ENCODE data around the gene JCHAIN.
A peak's percentile ranks its signal among the peaks of the same experiment; 100 is the strongest.
"Not testable (repeated sequence)": the region's sequence is repeated elsewhere in the genome, so short reads cannot be mapped to it uniquely, and the experiment has no call there.

The JCHAIN gene

GRCh38 chr4:70687821-70688794 is 21.8 kb upstream of the JCHAIN start, which contains the start of gene UTP3:
UTP3 (plus strand) TSS chr4:70688532; CDS start chr4:70688678, 146 bp downstream.
- peak; percentile 98 for DNase-seq

DNA sequence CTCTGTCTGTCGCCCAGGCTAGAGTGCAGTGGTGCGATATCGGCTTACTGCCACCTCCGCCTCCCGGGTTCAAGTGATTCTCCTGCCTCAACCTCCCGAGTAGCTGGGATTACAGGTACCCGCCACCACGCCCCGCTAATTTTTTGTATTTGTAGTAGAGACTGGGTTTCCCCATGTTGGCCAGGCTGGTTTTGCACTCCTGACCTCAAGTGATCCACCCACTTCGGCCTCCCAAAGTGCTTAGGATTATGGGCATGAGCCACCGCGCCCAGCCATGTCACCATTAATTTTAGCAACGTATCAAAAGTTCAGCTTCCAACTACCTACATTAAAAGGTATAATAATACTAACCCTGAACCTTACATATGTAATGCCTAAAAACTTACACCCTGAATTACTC is 21.1 kb upstream of the JCHAIN start:
- no peak for DNase-seq

DNA sequence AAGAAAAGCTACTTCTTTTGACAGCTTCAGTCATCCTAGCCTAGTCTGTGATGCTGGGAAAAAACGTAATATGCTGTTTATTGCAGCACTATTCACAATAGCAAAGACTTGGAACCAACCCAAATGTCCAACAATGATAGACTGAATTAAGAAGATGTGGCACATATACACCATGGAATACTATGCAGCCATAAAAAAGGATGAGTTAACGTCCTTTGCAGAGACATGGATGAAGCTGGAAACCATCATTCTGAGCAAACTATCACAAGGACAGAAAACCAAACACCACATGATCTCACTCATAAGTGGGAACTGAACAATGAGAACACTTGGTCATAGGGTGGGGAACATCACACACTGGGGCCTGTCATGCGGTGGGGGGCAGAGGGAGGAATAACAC is 15.8 kb upstream of the JCHAIN start:
- DNase-seq: not testable (repeated sequence)

GRCh38 chr4:70681704-70682103 is 15.4 kb upstream of the JCHAIN start:
- no peak for DNase-seq

DNA sequence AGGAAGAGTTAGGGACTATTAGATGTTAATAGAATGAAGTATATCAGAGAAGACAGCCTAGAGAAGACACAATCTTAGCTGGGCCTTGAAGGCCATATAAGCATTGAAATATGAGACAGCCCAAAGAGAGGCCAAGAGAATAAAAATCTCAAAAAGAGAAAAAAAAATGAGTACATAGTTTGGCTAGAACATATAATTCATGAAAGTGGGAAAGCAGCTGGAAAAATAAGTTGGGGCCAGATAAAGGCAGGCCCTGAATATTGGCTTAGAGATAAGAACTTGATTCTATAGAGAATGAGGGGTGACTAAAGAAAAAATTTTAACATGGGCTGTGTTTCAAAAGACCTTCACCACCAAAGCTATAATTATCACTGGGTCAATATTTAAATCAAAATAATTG is 14.6 kb upstream of the JCHAIN start:
- no peak for DNase-seq

DNA sequence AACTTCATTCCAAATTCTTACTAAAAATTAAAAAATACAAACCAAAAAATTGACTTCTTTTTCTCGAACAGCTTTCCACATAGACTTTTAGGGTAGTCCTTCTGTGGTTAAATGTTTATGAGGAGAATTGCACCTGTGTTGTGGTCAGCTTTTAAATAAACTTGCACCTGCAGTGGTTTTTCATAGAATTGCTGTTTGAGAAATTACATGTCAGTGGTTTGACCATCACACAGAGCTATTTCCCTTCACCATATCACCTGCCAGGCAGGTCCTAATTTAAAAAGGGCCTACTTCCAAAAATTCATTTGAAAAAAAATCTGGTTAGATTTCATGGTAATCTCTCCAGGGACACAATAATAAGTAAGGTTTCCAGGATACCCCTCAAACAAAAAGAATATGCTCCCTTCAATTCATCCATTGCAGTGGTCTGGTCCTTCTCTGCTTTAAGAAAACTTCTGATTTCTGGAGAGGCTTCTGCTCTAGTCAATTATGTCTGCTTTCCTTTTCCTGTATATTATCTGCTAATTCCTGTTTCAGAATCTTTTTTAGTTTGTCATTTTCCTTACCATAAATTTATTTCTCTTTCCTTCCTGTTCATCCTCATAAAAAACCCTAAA is 12.2 kb upstream of the JCHAIN start:
- no peak for DNase-seq

- no peak for DNase-seq
Observed at GRCh38 chr4:70676554-70677090, 10.3 kb upstream of the JCHAIN start.

DNA sequence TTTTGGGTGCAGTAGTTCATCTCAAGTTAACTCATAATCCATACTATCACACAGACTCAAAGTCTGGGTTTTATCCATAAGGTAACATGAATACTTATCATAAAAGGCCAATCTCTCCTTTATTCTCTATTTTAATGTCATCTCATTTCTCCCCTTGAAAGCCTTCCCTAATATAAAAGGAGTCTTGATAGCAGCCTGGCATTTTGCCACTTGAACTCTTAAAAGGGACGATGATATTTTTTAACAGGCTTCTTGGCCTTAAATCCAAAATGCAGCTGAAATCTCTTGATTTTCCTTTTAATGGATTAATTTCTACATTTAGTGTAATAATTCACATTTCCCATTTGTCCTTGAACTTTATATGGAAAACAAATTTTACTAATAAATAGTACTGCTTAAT is 8.4 kb upstream of the JCHAIN start:
- DNase-seq: no peak

- DNase-seq: no peak
Observed at GRCh38 chr4:70674191-70674590, 7.9 kb upstream of the JCHAIN start.

DNA sequence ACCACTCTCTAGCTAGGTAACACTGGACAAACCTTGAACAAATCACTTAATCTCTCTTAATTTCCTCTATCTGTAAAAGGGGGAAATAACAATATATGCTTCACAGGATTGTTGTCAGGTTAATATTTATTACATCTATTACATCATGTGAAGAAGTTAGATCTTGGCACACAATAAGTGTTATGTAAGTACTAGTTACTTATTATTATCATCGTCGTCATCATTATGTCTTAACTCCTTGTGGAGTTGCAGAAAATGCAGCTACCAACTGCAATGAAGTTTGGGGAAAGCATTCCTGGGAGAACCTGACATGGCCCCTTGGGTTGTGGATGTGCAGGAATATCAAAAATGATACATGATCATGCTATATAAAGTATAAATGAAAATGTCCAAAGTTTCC is 4.8 kb upstream of the JCHAIN start:
- peak; percentile 44 for DNase-seq

DNA sequence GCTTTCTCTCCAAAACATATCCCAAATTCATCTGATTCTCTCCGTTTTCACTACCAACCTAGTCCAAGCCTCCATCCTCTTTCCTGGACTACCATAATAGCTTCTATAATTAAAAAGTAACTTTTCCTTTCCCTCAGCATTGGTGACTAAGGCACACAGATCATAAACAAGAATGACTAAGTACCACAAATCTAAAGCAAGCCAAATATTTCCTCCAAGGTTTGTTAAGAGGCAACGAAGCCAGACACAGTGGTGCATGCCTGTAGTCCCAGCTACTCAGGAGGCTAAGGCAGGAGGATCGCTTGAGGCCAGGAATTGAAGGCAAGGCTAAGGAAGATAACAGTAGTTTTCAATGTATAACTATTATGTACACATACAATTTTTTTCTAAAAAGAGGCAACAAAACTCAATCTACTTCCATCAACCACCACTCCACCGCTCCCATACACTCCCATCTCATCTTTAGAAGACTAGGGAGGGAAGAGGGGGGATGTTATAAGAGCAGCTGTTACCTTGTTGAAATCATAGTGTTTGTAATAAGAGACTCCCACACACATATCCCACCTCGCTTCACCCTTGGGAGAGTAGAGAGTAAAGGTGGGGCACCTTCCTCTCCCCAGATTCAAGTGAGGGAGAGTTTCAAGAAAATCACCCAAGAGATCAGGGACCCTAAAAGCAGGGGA is 4.2 kb upstream of the JCHAIN start:
- no peak for DNase-seq

DNA sequence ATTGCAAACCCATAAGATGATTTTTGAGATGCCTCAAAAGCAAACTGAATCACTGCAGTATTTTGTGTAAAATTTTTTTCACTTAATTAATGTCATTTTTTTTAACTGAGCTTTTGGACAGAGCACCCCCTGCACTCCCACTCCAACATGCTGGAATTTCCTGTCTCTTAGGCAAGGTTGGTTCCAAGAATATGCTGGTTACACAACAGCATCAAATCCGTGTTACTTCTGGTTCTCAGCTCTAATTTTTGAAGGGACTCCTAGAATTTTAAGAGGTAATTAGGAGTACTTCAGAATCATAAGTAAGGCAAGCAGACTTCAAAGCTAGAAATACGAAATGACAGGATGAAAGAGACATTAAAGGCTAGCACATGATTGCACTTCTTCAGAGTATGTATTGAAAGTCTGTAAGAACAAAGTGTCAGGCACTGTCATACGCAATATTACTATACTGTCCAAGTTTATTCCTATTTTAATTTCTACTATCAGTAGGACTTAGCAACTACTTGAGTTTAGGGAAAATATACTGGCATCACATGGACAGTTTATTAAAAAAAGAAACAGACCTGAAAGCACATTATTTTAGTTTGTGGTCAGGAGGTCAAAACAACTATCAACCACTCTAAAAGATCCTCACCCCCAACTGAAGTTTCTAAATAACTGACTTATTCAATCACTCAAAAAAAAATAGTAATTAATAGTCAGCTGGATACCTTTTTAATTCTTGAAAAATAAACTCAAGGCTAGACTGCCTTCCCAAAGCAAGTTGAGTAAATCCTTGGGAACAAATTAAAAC is 1.6 kb upstream of the JCHAIN start:
- no peak for DNase-seq

DNA sequence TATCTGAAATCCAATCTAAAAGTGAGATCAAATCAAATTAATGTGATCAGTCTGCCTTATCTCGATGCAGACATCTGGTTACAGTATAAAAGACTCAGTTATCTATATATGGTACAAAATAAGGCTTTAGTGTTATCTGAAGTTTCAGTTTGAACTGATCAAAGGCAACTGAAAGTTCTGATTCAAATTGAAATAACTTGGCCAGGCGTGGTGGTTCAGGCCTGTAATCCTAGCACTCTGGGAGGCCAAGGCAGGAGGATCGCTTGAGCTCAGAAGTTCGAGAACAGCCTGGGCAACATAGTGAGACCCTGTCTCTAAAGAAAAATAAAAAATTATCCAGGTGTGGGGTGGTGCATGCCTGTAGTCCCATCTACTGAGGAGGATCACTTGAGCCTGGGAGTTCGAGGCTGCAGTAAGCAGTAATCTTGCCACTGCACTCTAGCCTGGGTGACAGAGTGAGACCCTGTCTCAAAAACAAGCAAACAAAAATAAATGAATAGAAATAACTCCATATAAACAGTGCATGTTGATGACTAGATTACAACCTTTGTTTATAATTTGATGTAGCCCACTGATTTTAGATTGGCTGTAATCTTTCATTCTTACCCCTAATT is 4.9 kb downstream of the JCHAIN start:
- not testable (repeated sequence) for DNase-seq

DNA sequence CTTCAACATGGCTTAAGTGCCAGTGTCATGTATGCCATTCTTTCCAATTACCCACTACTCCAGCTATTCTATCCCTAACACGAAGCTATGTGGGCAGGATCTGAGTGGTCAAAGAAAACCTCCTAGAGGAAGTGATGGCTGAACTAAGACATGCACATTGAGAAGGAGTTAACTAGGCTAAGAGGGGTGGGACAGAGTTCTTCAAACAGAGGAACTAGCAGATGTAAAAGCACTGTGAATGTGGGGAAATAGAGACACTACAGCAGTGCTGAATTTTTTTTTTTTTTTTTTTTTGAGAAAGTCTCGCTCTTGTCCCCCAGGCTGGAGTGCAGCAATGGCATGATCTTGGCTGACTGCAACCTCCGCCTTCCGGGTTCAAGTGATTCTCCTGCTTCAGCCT is 6.2 kb downstream of the JCHAIN start:
- DNase-seq: no peak

DNA sequence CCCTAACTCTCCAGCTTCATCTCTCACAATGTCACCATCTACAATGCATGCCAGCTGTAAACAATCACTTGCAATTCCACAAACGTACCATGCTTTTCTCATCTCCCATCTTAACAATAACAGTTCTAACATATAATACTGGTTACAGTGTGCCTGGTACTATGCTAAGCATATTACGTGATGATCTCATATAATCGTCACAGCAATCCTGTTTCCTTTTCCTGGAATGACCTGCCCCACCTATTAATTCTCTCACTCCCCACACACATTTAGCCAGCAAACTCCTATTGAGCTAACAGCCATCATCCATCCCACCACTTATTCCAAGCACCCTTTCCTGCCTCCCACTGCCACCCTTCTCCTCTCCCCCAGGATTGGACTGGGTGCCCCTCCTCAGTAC is 7.9 kb downstream of the JCHAIN start:
- no peak for DNase-seq

DNA sequence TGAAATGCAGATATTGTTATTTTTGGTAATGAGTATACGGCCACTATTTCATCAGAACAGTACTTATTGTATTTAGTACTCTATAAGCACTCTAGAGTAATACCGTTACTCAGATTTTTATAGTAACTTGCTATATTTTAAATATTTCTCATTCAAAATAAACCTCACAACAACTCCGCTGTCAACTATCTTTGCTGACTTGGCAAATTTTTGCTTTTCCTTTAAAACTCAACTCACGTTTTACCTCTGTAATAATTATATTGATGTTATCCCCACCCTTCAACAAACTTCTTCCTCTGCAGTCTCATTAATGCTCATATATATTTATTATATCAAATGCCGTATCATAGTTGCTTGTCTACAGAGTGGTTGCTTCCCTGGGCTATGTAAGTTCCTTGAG is 9.0 kb downstream of the JCHAIN start:
- DNase-seq: no peak

DNA sequence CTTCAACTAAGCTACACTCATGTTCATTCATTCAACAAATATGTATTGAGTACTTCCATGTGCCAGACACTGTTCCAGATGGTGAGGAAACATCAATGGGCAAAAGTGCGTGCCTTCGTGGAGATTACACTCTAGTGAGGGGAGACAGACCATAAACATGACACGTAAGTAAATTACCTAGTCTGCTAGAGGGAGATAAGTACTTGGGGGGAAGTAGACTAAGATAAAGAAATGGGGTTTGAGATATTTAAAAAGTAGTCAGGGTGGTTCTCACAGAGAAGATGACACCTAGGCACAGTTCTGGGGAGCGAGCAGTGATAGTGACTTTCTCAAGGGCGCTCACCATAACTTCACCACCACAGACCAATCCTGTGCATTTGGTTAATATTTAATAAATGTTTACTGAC is 11.7 kb downstream of the JCHAIN start:
- no peak for DNase-seq

- DNase-seq: peak; percentile 51
Observed at GRCh38 chr4:70651864-70652506, 14.3 kb downstream of the JCHAIN start.

GRCh38 chr4:70650741-70651140 is 15.6 kb downstream of the JCHAIN start:
- not testable (repeated sequence) for DNase-seq

DNA sequence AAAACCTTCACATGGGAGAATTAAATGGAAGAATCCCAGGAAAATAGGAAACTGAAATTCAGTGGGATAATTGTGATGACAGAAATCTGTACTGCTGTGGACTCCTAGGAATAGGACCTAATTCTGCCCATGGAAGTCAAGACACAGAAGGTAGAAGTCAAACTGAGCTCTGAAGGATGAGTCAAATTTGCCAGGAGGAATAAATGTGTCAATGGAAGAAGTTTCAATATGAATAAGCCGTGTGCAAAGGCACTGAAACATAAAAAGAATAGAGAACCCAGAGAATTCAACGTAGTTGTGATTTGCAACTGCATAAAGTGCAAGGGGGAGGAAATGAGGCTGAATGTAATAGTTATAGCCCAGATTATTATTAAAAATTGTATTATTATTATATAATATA is 26.1 kb downstream of the JCHAIN start:
- DNase-seq: no peak

DNA sequence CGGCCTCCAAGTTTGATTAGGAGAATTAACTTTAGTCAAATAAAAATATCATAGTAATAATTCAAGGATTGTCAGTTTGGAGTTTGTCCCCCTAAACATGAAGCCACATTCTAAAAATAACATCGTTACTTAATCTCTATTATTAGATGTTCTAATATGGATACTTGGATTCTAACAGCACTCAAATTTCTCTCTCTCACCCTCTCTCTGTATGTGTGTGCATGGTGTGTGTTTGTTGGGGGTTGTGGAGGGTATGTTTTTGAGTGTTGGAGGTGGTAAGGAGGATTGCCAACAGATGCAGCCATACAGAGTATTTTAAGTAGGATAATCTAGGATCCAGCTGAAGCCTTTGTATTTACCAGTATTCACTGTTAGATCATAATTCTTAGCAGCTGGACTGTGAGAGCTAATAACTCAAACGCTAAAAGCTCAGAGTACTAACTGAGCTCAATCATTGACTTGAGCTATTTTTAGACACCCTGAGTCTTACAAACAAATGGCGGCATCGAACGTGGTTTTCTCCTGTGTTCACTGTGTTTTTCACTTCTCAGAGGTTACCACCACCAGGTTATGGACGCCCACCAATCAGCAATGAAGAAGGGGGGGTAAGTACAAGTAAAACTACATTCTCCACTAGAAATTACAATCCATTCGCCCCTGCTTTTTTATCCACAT is 28.9 kb downstream of the JCHAIN start:
- no peak for DNase-seq
